Measurements from ENCODE around the gene STX16. TPM values are rescaled to one million over a fixed set of nuclear protein-coding genes. Genes with fewer than 3 reads are reported as not detected.

The STX16 gene
- total RNA-seq, 1 donor, result 26.5 TPM

DNA sequence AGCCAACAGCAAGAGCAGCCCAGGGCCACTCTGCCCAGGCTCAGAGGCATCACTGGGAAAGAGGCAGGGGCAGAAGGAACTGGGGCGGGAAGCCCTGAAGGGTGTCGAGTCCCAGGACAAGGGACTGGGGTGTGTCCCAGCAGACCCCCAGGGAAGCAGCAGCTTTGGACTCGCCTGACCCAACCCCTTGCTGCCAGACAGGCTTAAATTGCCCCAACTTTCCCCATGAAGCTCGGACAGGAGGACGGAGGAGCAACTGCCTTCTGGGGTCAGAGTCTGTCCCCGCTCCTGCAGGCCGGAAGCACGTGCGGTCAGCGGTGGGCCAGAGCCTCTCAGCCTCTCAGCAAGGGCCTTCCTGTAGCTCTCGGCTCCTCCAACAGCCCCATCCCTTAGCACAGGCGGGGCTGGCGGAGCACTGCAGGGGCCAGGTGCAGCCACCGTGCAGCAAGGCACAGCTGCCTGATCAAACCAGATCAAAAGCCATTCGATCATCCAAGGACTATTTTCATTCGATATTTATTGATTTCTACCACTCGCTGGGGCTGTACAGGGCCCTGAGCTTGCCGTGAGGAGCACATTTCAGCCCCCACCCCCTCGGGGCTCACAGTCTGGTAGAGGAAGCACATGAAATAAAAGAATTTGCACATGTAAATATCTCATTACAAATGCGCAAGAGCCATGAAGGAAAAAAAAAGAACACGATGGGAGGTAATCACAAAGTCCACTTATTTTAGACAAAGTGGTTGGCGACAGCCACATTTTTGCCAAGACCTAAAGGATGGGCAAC lies 31.8 kb upstream of the STX16 start:
- TF ChIP-seq, protein P1, sequence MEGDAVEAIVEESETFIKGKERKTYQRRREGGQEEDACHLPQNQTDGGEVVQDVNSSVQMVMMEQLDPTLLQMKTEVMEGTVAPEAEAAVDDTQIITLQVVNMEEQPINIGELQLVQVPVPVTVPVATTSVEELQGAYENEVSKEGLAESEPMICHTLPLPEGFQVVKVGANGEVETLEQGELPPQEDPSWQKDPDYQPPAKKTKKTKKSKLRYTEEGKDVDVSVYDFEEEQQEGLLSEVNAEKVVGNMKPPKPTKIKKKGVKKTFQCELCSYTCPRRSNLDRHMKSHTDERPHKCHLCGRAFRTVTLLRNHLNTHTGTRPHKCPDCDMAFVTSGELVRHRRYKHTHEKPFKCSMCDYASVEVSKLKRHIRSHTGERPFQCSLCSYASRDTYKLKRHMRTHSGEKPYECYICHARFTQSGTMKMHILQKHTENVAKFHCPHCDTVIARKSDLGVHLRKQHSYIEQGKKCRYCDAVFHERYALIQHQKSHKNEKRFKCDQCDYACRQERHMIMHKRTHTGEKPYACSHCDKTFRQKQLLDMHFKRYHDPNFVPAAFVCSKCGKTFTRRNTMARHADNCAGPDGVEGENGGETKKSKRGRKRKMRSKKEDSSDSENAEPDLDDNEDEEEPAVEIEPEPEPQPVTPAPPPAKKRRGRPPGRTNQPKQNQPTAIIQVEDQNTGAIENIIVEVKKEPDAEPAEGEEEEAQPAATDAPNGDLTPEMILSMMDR (IDR thresholded peaks at IDR 0.05; ENCODE audit: insufficient read depth, low read length), result no peak
- no peak for DNase-seq (ENCODE audit: low read depth)
- H3K4me3 ChIP-seq (ENCODE audit: low read depth, low read length), result no peak overlapping the region

DNA sequence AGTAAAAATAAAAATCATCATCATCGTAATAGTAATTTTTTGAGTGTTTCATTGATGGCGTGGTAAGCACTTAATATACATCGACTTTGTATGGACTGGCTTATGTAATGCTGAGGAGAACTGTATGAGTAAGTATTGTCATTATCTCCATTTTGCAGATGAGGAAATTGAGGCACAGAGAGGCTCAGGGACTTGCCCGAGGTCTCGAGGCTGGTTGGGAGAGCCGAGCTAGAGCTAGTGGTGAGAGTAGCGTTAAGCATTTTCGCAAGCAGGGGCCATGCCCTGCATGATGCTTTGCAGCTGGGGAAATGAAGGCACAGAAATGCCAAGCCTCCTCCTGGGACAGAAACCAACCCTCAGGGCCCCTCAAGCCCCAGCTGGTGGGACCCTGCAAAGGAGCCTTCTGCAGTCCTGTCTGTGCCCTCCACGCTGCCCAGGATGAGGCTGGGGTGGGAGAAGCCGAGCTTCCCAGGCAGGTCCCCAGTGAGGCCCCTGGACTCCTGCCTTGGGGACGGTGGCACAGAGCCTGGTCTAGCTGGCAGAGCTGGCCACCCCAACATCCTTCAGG lies 31.1 kb upstream of the STX16 start:
- TF ChIP-seq, protein P1 (IDR thresholded peaks at IDR 0.05; ENCODE audit: insufficient read depth, low read length), result no peak
- no peak overlapping the region for H3K4me3 ChIP-seq (ENCODE audit: low read depth, low read length)
- DNase-seq (ENCODE audit: low read depth), result no peak

DNA sequence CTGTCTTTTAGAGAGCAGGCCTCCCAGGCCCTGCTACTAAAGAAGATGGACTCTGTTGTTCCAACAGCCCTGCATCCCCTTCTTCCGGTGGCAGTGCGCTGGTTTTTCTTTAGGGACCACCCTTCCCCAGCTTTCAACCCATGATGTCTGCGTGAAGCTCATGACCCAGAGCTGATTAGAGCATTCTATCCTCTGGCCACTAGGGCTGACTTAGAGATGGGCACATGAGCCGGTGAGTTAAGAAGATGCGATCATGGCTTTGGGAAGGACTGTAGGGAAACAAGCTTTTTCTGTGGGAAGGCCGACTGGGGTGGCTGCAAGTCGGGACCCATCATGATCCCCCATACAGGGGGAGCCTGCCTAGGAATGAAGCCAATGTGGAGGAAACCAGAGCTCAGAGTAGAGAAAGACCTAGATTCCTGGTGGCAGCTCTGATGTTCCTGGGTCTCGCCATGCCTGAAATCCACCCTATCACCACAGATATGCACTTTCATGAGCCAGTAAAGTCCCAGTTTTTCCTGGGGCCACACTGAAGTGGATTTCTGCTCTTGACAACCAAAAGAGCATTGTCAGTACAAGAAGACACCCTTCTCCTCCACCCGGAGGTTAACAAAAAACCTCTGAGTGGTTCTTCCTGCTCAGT lies 29.1 kb upstream of the STX16 start:
- TF ChIP-seq, protein P1 (IDR thresholded peaks at IDR 0.05; ENCODE audit: insufficient read depth, low read length), result peak; percentile 30
- DNase-seq (ENCODE audit: low read depth), result no peak
- no peak overlapping the region for H3K4me3 ChIP-seq (ENCODE audit: low read depth, low read length)

DNA sequence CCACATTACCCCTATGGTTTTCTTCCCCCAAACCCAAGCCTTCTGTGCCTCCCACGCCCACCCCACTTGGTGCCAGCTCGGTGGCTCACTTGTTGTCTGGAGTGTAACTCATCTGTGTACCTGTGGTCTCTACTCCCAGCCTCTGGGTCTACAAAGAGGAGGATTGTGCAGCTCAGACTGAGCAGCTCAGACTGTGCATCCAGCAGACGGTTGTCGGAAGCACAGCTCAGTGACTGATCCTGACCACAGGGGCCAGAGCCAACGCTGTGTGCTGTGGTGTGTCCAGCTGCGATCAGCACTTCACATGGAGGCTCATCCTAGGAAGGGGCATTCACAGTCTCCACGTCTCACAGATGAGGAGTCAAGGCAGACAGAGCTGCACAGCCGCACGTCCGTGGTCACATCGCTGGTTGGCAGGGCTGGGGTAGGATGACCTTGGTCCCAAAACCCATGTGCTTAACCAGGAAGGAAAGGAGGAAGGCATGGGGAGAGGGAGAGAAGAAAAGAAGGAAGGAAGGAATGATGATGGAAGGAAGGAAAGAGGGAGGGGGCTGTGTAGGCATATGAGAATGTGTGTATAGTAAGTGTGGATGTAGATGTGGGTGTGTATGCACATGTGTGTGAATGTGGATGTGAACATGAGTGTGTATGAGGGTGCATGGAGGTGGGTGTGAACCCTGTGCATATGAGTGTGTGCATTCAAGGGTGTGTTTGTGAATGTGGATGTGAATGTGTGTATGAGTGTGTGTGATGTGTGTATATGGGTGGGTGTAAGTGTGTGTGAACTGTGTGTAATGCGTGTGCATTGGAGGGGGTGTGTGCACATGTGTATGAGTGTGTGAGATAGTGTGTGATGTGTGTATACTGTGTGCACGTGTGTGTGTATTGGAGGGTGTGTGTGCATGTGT lies 28.2 kb upstream of the STX16 start:
- DNase-seq (ENCODE audit: low read depth), result no peak
- H3K4me3 ChIP-seq (ENCODE audit: low read depth, low read length), result no peak overlapping the region
- TF ChIP-seq, protein P1 (IDR thresholded peaks at IDR 0.05; ENCODE audit: insufficient read depth, low read length), result no peak

DNA sequence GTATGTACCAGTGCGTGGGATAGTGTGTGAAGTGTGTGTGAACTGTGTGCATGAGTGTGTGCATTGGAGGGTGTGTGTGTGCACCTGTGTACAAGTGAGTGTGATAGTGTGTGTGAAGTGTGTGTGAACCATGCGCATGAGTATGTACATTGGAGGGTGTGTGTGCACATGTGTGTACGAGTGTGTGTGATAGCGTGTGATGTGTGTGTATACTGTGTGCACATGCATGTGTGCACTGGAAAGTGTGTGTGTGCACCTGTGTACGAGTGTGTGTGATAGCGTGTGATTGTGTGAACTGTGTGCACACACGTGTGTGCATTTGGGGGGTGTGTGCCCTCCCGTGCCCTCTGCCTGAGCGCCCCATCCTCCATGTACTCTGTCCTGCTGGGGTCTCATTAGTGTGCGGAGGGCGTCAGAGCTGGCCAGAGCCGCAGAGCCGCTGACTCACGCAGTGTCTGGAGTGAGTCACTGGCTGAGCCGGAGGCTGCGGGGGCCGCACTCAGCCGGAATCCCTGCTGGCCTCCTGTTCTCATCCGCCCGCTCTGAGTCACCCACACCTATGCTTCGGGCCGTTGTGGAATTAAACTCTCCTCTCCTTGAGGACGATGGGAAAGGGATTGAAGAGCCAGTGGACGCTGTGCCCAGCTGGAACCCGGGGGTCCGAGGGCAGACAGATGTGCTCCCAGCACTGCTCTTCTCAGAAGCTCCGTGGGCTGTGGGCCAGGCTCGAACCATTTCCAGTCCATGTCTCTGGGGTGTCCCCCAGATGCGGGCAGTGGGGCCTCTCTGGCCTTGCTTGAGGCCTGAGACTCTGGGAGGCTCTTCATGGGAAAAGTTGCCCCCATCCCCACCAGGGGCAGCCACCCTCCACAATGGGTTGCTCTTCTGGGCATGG lies 27.3 kb upstream of the STX16 start:
- TF ChIP-seq, protein P1 (IDR thresholded peaks at IDR 0.05; ENCODE audit: insufficient read depth, low read length), result no peak
- peak; percentile 89 for DNase-seq (ENCODE audit: low read depth)
- H3K4me3 ChIP-seq (ENCODE audit: low read depth, low read length), result no peak overlapping the region
